Kidney (tissue), 14 donors: ENCODE measurements around the gene SLC10A6. TPM values are rescaled to one million over a fixed set of nuclear protein-coding genes. Genes with fewer than 3 reads are reported as not detected.

Experiments used
- DNase-seq, 5 donors: peaks; one replicate each; pipeline ENCODE4 v3.0.0-alpha.2; 2013 to 2020
- FAIRE-seq: peaks from 2 replicates; lab custom pipeline; 2012; peaks lifted over from hg19 to GRCh38; lab: Jason Lieb, UNC
- H3K27ac ChIP-seq, 2 donors: one replicate each; pipeline ENCODE4 v1.7.0; 2013; ENCODE audit warnings: low read depth in 2 of 2, low read length in 2 of 2, inconsistent platforms in 1 of 2
- H3K27me3 ChIP-seq: one replicate; pipeline ENCODE4 v1.7.1; 2013; ENCODE audit warnings: low read length, inconsistent platforms; ENCODE audit not compliant: control insufficient read depth, insufficient read depth
- H3K36me3 ChIP-seq, 3 donors: one replicate each; pipeline versions ENCODE4 v1.7.0 to v1.7.1; 2013; ENCODE audit warnings: low read length in 3 of 3, control low read depth in 1 of 3, inconsistent platforms in 1 of 3; ENCODE audit not compliant: insufficient read depth in 3 of 3, control insufficient read depth in 2 of 3
- H3K4me1 ChIP-seq, 3 donors: one replicate each; pipeline versions ENCODE4 v1.7.0 to v1.7.1; 2013; ENCODE audit warnings: low read length in 3 of 3, inconsistent platforms in 1 of 3, low read depth in 1 of 3; ENCODE audit not compliant: control insufficient read depth in 2 of 3, insufficient read depth in 2 of 3
- H3K4me3 ChIP-seq, 3 donors: one replicate each; pipeline versions ENCODE4 v1.7.0 to v1.8.1; 2013; ENCODE audit warnings: low read length in 3 of 3, control low read depth in 1 of 3, inconsistent platforms in 1 of 3
- H3K9ac ChIP-seq, 3 donors: one replicate each; pipeline versions ENCODE4 v1.7.0 to v1.7.1; 2013; ENCODE audit warnings: low read length in 3 of 3, control low read depth in 1 of 3, inconsistent platforms in 1 of 3
- H3K9me3 ChIP-seq, 3 donors: one replicate each; pipeline versions ENCODE4 v1.7.0 to v1.7.1; 2013; ENCODE audit warnings: low read length in 3 of 3, control low read depth in 1 of 3, inconsistent platforms in 1 of 3; ENCODE audit not compliant: control insufficient read depth in 2 of 3, insufficient read depth in 1 of 3
- CTCF ChIP-seq: IDR thresholded peaks from 3 replicates; pipeline ENCODE4 v1.5.1; 2012; ENCODE audit warnings: mild to moderate bottlenecking, moderate library complexity, borderline replicate concordance; ENCODE audit not compliant: insufficient read depth; ENCODE audit errors: extremely low read depth
- intact Hi-C: fragments of 100-400 bp; cut with DNase I; formaldehyde crosslinking; loops from one replicate; pipeline ENCODE4 v1.11.1; 2022
- polyA plus RNA-seq: library from polyadenylated mRNA; stranded (reverse); fragments of 350-450 nt; fragmentation: Illumina TruSeq; extraction: RNeasy Lipid Tissue Mini Kit (QIAGEN cat#74804); gene quantifications from one replicate; pipeline ENCODE4 v1.2.3, GENCODE V29; 2014; ENCODE audit warnings: low read depth, low replicate concordance; ENCODE audit not compliant: insufficient read depth
- total RNA-seq: library from RNA; stranded (reverse); fragmentation: NEBNext Ultra II Directional; extraction: Animal tissue kit (Norgen Biotek cat#: 25700); gene quantifications from one replicate; pipeline ENCODE4 v1.2.1, GENCODE V29; 2021
- donor health status: control.
- donor health status: control.
- donor health status: control.
- donor health status: control.
- donor health status: control.
- donor health status: DM: yes; HTN: yes; CAD: no.
- donor health status: Normal renal cell carcinoma (clear cell type).

SLC10A6 gene
- total and polyA plus RNA-seq, 2 donors from 2014 or later: 1.4 TPM; not detected in 1

- DNase-seq: no peak
- Histone ChIP-seq H3K27me3 (no peaks in the 10 kb centered on the region), H3K9me3 (no peaks in the 10 kb centered on the region), H3K27ac (no peak overlapping the region), H3K4me1 (peaks cover 0 to 5% (median 3%) of the 10 kb centered on the region in 3 donors), H3K9ac (no peak overlapping the region), H3K4me3 (no peak overlapping the region), H3K36me3 (peaks cover 0 to 4% (median 3%) of the 10 kb centered on the region in 3 donors)
- intact Hi-C loops: no loop called here
- no peak for TF ChIP-seq CTCF
- FAIRE-seq: no peak
These were observed 29.6 kb downstream of the SLC10A6 start for GRCh38 chr4:86819561-86819960.

GRCh38 chr4:86818841-86819240 is 30.3 kb downstream of the SLC10A6 start:
- H3K9ac ChIP-seq: no peak overlapping the region
- intact Hi-C loops: no loop called here
- no peak for FAIRE-seq
- peaks cover 0 to 5% (median 4%) of the 10 kb centered on the region in 3 donors for H3K36me3 ChIP-seq
- TF ChIP-seq CTCF: no peak
- H3K9me3 ChIP-seq: no peaks in the 10 kb centered on the region
- H3K27ac ChIP-seq: no peak overlapping the region
- no peak overlapping the region for H3K4me3 ChIP-seq
- no peaks in the 10 kb centered on the region for H3K27me3 ChIP-seq
- H3K4me1 ChIP-seq: peaks cover 0 to 5% (median 3%) of the 10 kb centered on the region in 3 donors
- DNase-seq: peak in 2 of 5 donors; percentile 21 to 47

GRCh38 chr4:86818211-86818610 is 31.0 kb downstream of the SLC10A6 start:
- Histone ChIP-seq H3K36me3 (peaks cover 0 to 5% (median 4%) of the 10 kb centered on the region in 3 donors), H3K4me3 (no peak overlapping the region), H3K9me3 (no peaks in the 10 kb centered on the region), H3K4me1 (peaks cover 0 to 5% (median 3%) of the 10 kb centered on the region in 3 donors), H3K27ac (no peak overlapping the region), H3K9ac (no peak overlapping the region), H3K27me3 (no peaks in the 10 kb centered on the region)
- peak in 2 of 5 donors; percentile 17 to 28 for DNase-seq
- intact Hi-C loops: no loop called here
- no peak for FAIRE-seq
- no peak for TF ChIP-seq CTCF
